Peyer's patch (tissue), 4 donors: ENCODE measurements around the gene MLXIP. TPM values are rescaled to one million over a fixed set of nuclear protein-coding genes. Genes with fewer than 3 reads are reported as not detected.

Experiments used
- DNase-seq, 3 donors: peaks; one replicate each; pipeline ENCODE4 v3.0.0-alpha.2; 2017 to 2019
- H3K27ac ChIP-seq, 4 donors: fragments of 200-600 bp; sonication (generic); one replicate each; pipeline ENCODE4 v1.5.1; 2016 to 2019
- H3K27me3 ChIP-seq, 2 donors: fragments of 200-600 bp; sonication (generic); one replicate each; pipeline ENCODE4 v1.5.1; 2019
- H3K36me3 ChIP-seq, 3 donors: fragments of 200-600 bp; sonication (generic); one replicate each; pipeline ENCODE4 v1.5.1; 2016 to 2019
- H3K4me1 ChIP-seq, 4 donors: fragments of 200-600 bp; sonication (generic); one replicate each; pipeline ENCODE4 v1.5.1; 2016 to 2019
- H3K4me3 ChIP-seq, 4 donors: fragments of 200-600 bp; sonication (generic); 1 replicate in 3 of 4; 2 replicates in 1 of 4; pipeline ENCODE4 v1.5.1; 2016 to 2019; ENCODE audit warnings: mild to moderate bottlenecking in 1 of 4
- H3K9me3 ChIP-seq, 4 donors: fragments of 200-600 bp; sonication (generic); one replicate each; pipeline ENCODE4 v1.5.1; 2016 to 2019; ENCODE audit warnings: mild to moderate bottlenecking in 1 of 4
- CTCF ChIP-seq, 6 experiments: fragments of 450-650 bp in 4 of 6; fragments of 200-600 bp in 2 of 6; sonication (generic) in 1 of 6; IDR thresholded peaks; one replicate each; pipeline ENCODE4 v1.5.1; 2017 to 2019; ENCODE audit warnings: antibody characterized with exemption in 6 of 6, mild to moderate bottlenecking in 3 of 6, moderate library complexity in 1 of 6
- POLR2A ChIP-seq, 2 donors: fragments of 450-650 bp; IDR thresholded peaks; one replicate each; pipeline ENCODE4 v1.5.1; 2017; ENCODE audit warnings: antibody characterized with exemption in 2 of 2, mild to moderate bottlenecking in 2 of 2, moderate library complexity in 2 of 2
- total RNA-seq, 4 donors: library from RNA; depleted of rRNA; stranded (reverse); fragments of >200 nt; gene quantifications; one replicate each; pipeline ENCODE4 v1.1.0, GENCODE V29; 2016

Gene MLXIP
- total RNA-seq, 4 donors from 2014 or later = 41.5 to 157 (median 98.3) TPM

- no peak for DNase-seq
- H3K4me3 ChIP-seq = no peak overlapping the region
- no peaks in the 10 kb centered on the region for H3K27me3 ChIP-seq
- no peaks in the 10 kb centered on the region for H3K36me3 ChIP-seq
- H3K4me1 ChIP-seq = peaks cover 0 to 12% (median 3%) of the 10 kb centered on the region in 4 donors
- no peak for TF ChIP-seq POLR2A (IDR thresholded peaks at IDR 0.05)
- TF ChIP-seq CTCF (IDR thresholded peaks at IDR 0.05) = no peak
- H3K27ac ChIP-seq = no peak overlapping the region
- H3K9me3 ChIP-seq = no peaks in the 10 kb centered on the region
Measured at GRCh38 chr12:122187466-122187865, 108.9 kb downstream of the MLXIP start.

GRCh38 chr12:122189626-122190475 lies 111.3 kb downstream of the MLXIP start:
- Histone ChIP-seq H3K9me3 (no peaks in the 10 kb centered on the region), H3K4me3 (no peak overlapping the region), H3K36me3 (no peaks in the 10 kb centered on the region), H3K4me1 (no peaks in the 10 kb centered on the region), H3K27ac (no peak overlapping the region), H3K27me3 (no peaks in the 10 kb centered on the region)
- TF ChIP-seq POLR2A (IDR thresholded peaks at IDR 0.05) = no peak
- TF ChIP-seq CTCF (IDR thresholded peaks at IDR 0.05) = no peak
- DNase-seq = no peak

GRCh38 chr12:122190842-122191668 lies 112.5 kb downstream of the MLXIP start:
- peak; percentile 52 to 89 (median 83) for DNase-seq
- no peaks in the 10 kb centered on the region for H3K36me3 ChIP-seq

GRCh38 chr12:122192441-122192840 lies 113.9 kb downstream of the MLXIP start:
- Histone ChIP-seq H3K4me3 (no peak overlapping the region), H3K4me1 (no peaks in the 10 kb centered on the region), H3K27ac (no peak overlapping the region), H3K36me3 (no peaks in the 10 kb centered on the region), H3K27me3 (no peaks in the 10 kb centered on the region), H3K9me3 (no peaks in the 10 kb centered on the region)
- TF ChIP-seq POLR2A (IDR thresholded peaks at IDR 0.05) (no peak), CTCF (IDR thresholded peaks at IDR 0.05) (no peak)
- no peak for DNase-seq

More at GRCh38 chr12:122190842-122191668, 112.5 kb downstream of the MLXIP start:
- H3K9me3 ChIP-seq = no peaks in the 10 kb centered on the region
- no peaks in the 10 kb centered on the region for H3K27me3 ChIP-seq
- no peaks in the 10 kb centered on the region for H3K4me1 ChIP-seq
- no peak overlapping the region for H3K4me3 ChIP-seq
- TF ChIP-seq POLR2A (IDR thresholded peaks at IDR 0.05) (no peak), CTCF (IDR thresholded peaks at IDR 0.05) (peak; percentile 32 to 89 (median 82))
- H3K27ac ChIP-seq = no peak overlapping the region

GRCh38 chr12:122194804-122195203 lies 116.2 kb downstream of the MLXIP start:
- no peak for TF ChIP-seq POLR2A (IDR thresholded peaks at IDR 0.05)
- no peak for TF ChIP-seq CTCF (IDR thresholded peaks at IDR 0.05)
- Histone ChIP-seq H3K9me3 (no peaks in the 10 kb centered on the region), H3K27me3 (no peaks in the 10 kb centered on the region), H3K4me3 (no peak overlapping the region), H3K27ac (no peak overlapping the region), H3K36me3 (no peaks in the 10 kb centered on the region), H3K4me1 (no peaks in the 10 kb centered on the region)
- DNase-seq = no peak
